Measurements from ENCODE around the gene MESP2. TPM values are rescaled to one million over a fixed set of nuclear protein-coding genes. Genes with fewer than 3 reads are reported as not detected.

Gene MESP2
- total RNA-seq, 1 experiment from 2014 or later: 0.28 TPM

GRCh38 chr15:89812011-89812846, 36.1 kb downstream of the MESP2 start:
- Histone ChIP-seq H3K79me2 (ENCODE audit: insufficient read depth, low read length) (no peaks in the 10 kb centered on the region), H3K4ac (ENCODE audit: low read depth, low read length) (no peak overlapping the region), H3T11ph (ENCODE audit: low read length) (no peak overlapping the region), H4K20me1 (ENCODE audit: control insufficient read depth, insufficient read depth, insufficient read length) (no peaks in the 10 kb centered on the region), H4K5ac (ENCODE audit: insufficient read length, low read depth, low read length) (no peak overlapping the region), H3K27ac (ENCODE audit: insufficient read length, low read depth, low read length) (no peak overlapping the region), H3K18ac (ENCODE audit: insufficient read length, low read depth, low read length) (no peak overlapping the region), H4K8ac (replicated peaks; ENCODE audit: insufficient read length, low read depth, low read length) (no peak overlapping the region), H3K4me1 (ENCODE audit: insufficient read depth, low read length) (no peaks in the 10 kb centered on the region), H2BK12ac (ENCODE audit: insufficient read length, low read depth, low read length) (no peak overlapping the region), H3K9me3 (ENCODE audit: control insufficient read depth, low read depth, low read length) (no peaks in the 10 kb centered on the region), H3K79me1 (ENCODE audit: insufficient read depth, low read depth, low read length, poor library complexity, severe bottlenecking) (no peaks in the 10 kb centered on the region), H3K56ac (ENCODE audit: insufficient read length, low read depth, low read length) (no peak overlapping the region), H2BK120ac (ENCODE audit: low read depth, low read length, poor library complexity, severe bottlenecking) (no peak overlapping the region), H2AFZ (ENCODE audit: low read length) (no peak overlapping the region), H3K14ac (ENCODE audit: insufficient read depth, low read length) (no peak overlapping the region), H3K4me2 (ENCODE audit: insufficient read depth, insufficient read length, low read length) (no peak overlapping the region), H2BK15ac (ENCODE audit: low read depth, low read length) (no peak overlapping the region), H2AK5ac (ENCODE audit: insufficient read length, low read length) (no peak overlapping the region), H4K91ac (ENCODE audit: insufficient read length, low read depth, low read length) (no peak overlapping the region), H3K23ac (ENCODE audit: insufficient read length, low read depth, low read length) (no peak overlapping the region), H2BK20ac (ENCODE audit: low read depth, low read length, poor library complexity, severe bottlenecking) (no peak overlapping the region), H3K23me2 (ENCODE audit: insufficient read length, low read depth, low read length, poor library complexity, severe bottlenecking) (peaks cover 9% of the 10 kb centered on the region), H3K9ac (ENCODE audit: extremely low read depth, insufficient read length, low read length) (no peak overlapping the region), H2BK5ac (ENCODE audit: insufficient read length, low read length) (no peak overlapping the region), H3K27me3 (ENCODE audit: insufficient read depth, low read length) (peaks cover 14% of the 10 kb centered on the region; the same call in 1 of the 2 replicates)
- no peak for TF ChIP-seq CTCF (conservative IDR thresholded peaks at IDR 0.05)
- Mint-ChIP-seq H3K27ac (no peak overlapping the region; a peak in 2 of 7 replicates), H3K9me3 (peaks cover 13 to 17% of the 10 kb centered on the region in 2 experiments), H3K4me1 (peaks cover 6 to 16% of the 10 kb centered on the region in 2 experiments; a peak in 3 of 4 replicates), H3K36me3 (ENCODE audit: insufficient read depth in 1 of 3, low read depth in 3 of 3) (peaks cover 0 to 11% (median 0%) of the 10 kb centered on the region in 3 experiments; a peak in 2 of 7 replicates), H3K27me3 (ENCODE audit: low read depth) (peaks cover 37% of the 10 kb centered on the region), H3K4me3 (no peak overlapping the region)
- WGBS (ENCODE audit: extremely low coverage, insufficient read length, low lambda C conversion rate): no CpG with 5 or more reads among the region's 8 CpGs
- no peak for DNase-seq
